MCF 10A (cell line): ENCODE measurements around the gene PVALEF. TPM values are rescaled to one million over a fixed set of nuclear protein-coding genes. Genes with fewer than 3 reads are reported as not detected.

ENCODE experiments used
- BruUV-seq: library from RNA; stranded (reverse); fragments of 400-500 nt; replicated peaks from 2 replicates; lab custom pipeline; 2021; lab: Mats Ljungman, UMichigan
- CTCF ChIA-PET: fragments of 300-600 bp; sonication (Branson Sonifier 250); formaldehyde crosslinking; extraction: SDS; loops from one replicate; lab custom pipeline; 2021; ENCODE audit warnings: antibody characterized with exemption, inconsistent platforms; lab: Yijun Ruan, JAX
- POLR2A ChIA-PET: fragments of 300-600, 350-650 bp; sonication (Branson Sonifier 250); formaldehyde crosslinking; extraction: SDS; loops from one replicate; lab custom pipeline; 2020; ENCODE audit warnings: antibody characterized with exemption, inconsistent platforms; lab: Yijun Ruan, JAX
- DNase-seq: peaks from one replicate; pipeline ENCODE4 v3.0.0-alpha.2; 2018; ENCODE audit not compliant: unreplicated experiment
- H3K27ac Mint-ChIP-seq: one replicate; pipeline ENCODE4 v1.8.0; 2022; ENCODE audit warnings: mild to moderate bottlenecking, low read depth, mixed read lengths; ENCODE audit not compliant: unreplicated experiment
- H3K27me3 Mint-ChIP-seq: one replicate; pipeline ENCODE4 v1.8.0; 2022; ENCODE audit warnings: mixed read lengths; ENCODE audit not compliant: insufficient read depth, unreplicated experiment
- H3K36me3 Mint-ChIP-seq: one replicate; pipeline ENCODE4 v1.8.0; 2022; ENCODE audit warnings: mild to moderate bottlenecking, moderate library complexity, mixed read lengths; ENCODE audit not compliant: insufficient read depth, unreplicated experiment
- H3K4me1 Mint-ChIP-seq: one replicate; pipeline ENCODE4 v1.8.0; 2022; ENCODE audit warnings: mixed read lengths; ENCODE audit not compliant: insufficient read depth, unreplicated experiment
- H3K4me3 Mint-ChIP-seq: one replicate; pipeline ENCODE4 v1.8.0; 2022; ENCODE audit warnings: mild to moderate bottlenecking, moderate library complexity, mixed read lengths; ENCODE audit not compliant: unreplicated experiment
- H3K9me3 Mint-ChIP-seq: one replicate; pipeline ENCODE4 v1.8.0; 2022; ENCODE audit warnings: mixed read lengths; ENCODE audit not compliant: unreplicated experiment
- intact Hi-C: fragments of 100-400 bp; cut with micrococcal nuclease; formaldehyde crosslinking; loops from 2 replicates; pipeline ENCODE4 v1.14.1; 2022
- total RNA-seq: library from RNA; stranded (reverse); gene quantifications from 2 replicates; pipeline ENCODE4 v1.2.3, GENCODE V29; 2022
- TF ChIP-seq, protein P1 (sequence below): fragments of 200-600 bp; IDR thresholded peaks from one replicate; pipeline ENCODE4 v1.8.0; 2022; ENCODE audit warnings: antibody characterized with exemption, mild to moderate bottlenecking; ENCODE audit not compliant: unreplicated experiment

PVALEF gene
- total RNA-seq, 1 experiment from 2014 or later: not detected

DNA sequence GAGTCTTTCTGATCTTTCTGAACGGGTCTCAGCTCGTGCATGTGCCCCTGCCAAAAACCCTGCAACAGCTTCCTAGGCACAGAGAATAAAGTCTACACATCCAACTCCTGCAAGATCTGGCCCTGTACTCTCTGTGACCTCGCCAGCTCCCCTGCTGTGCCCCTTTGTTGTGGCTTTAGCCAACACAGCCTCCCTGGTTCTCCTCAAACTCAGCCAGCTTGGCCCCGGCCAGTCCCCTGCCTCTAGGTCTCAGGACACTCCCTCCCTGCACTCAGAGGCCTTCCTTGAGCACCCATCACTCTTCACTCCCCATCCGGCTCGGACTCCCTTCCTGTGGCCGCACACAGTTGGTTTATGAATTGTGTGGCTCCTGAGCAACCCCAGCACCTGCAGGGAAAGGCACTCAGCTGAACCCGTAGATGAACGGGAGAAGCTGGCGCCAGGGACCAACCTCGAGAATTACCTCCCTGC lies 56.1 kb downstream of the PVALEF start:
- peaks cover 12% of the 10 kb centered on the region for H3K4me1 Mint-ChIP-seq
- ChIA-PET POLR2A (interaction anchor here (0.6 to 1.8 kb wide), 3 partner anchors 14 to 105 kb away, joined by 3 to 5 read pairs (median 3); partner anchors contain the start of genes NDUFAF8 and TEPSIN), CTCF (no interaction called here)
- BruUV-seq: no TSS peak
- no peak for DNase-seq
- TF ChIP-seq, protein P1, sequence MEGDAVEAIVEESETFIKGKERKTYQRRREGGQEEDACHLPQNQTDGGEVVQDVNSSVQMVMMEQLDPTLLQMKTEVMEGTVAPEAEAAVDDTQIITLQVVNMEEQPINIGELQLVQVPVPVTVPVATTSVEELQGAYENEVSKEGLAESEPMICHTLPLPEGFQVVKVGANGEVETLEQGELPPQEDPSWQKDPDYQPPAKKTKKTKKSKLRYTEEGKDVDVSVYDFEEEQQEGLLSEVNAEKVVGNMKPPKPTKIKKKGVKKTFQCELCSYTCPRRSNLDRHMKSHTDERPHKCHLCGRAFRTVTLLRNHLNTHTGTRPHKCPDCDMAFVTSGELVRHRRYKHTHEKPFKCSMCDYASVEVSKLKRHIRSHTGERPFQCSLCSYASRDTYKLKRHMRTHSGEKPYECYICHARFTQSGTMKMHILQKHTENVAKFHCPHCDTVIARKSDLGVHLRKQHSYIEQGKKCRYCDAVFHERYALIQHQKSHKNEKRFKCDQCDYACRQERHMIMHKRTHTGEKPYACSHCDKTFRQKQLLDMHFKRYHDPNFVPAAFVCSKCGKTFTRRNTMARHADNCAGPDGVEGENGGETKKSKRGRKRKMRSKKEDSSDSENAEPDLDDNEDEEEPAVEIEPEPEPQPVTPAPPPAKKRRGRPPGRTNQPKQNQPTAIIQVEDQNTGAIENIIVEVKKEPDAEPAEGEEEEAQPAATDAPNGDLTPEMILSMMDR: no peak
- peak overlapping the region; percentile 58 for H3K4me3 Mint-ChIP-seq
- no peak overlapping the region for H3K27ac Mint-ChIP-seq
- no peaks in the 10 kb centered on the region for H3K36me3 Mint-ChIP-seq
- intact Hi-C loops: no loop called here
- H3K27me3 Mint-ChIP-seq: no peaks in the 10 kb centered on the region
- no peaks in the 10 kb centered on the region for H3K9me3 Mint-ChIP-seq

DNA sequence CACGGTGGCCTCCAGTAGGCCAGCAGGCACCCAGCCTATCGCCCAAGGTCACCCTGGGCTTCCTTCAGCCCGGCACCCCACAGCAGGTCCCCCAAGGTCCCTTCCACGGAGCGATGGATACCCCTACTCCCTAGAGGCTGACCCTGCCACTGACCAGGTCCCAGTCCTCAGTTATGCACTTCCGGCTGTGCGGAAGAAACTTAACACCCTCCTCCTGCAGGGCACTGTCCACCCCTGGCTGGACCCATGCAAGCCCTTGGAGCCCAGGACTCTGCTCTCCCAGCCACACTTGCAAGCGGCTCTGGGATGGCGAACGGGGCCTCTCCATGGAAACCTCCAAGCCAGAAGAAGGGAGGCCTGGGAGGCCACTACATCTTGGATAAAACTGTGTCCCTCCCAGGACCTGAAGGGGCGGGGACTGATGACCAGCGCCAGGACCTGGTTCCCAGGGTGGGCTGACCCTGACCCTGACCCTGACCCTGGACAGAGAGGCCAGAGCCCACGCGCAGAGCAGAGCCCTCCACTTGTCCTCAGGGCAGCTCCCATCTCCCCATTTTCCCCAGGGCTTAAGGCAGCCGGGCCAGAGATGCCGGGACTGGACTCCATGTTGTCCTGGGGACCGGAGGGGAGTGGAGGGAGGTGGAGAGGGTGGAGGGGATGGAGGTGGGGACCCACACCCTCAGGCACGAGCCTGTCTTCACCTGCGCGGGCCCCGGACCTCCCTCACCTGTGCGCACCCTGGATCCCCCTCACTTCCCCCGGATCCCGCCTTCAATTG lies 56.7 kb downstream of the PVALEF start:
- Mint-ChIP-seq H3K9me3 (no peaks in the 10 kb centered on the region), H3K4me1 (peaks cover 12% of the 10 kb centered on the region), H3K4me3 (peak overlapping the region; percentile 58), H3K36me3 (no peaks in the 10 kb centered on the region), H3K27me3 (no peaks in the 10 kb centered on the region), H3K27ac (no peak overlapping the region)
- POLR2A ChIA-PET: interaction anchor here (0.6 to 1.8 kb wide), 8 partner anchors 11 to 185 kb away, joined by 3 to 15 read pairs (median 3); partner anchors contain the start of genes NDUFAF8 and TEPSIN
- BruUV-seq: no TSS peak
- TF ChIP-seq, protein P1: no peak
- no peak for DNase-seq
- CTCF ChIA-PET: interaction anchor here (0.6 kb wide), 1 partner anchor 17 kb away, joined by 3 read pairs; the partner anchor contains the start of genes NDUFAF8 and TEPSIN
- intact Hi-C loops: no loop called here

DNA sequence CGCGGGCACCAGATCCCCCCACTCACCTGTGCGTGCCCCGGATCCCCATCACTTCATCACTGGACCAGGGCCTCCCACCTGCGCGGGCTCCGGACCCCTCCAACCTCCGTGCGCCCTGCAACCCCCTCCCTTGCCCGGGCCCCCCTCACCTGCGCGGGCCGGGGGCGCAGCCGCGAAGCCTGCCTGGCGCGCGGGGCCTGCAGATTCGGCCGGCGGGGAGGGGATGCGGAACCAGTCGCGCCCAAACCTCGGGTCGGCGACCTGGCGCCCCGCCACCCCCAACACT lies 57.3 kb downstream of the PVALEF start:
- Mint-ChIP-seq H3K4me3 (peak overlapping the region; percentile 58), H3K4me1 (peaks cover 12% of the 10 kb centered on the region), H3K9me3 (peaks cover 4% of the 10 kb centered on the region), H3K27me3 (no peaks in the 10 kb centered on the region), H3K36me3 (no peaks in the 10 kb centered on the region), H3K27ac (no peak overlapping the region)
- DNase-seq: no peak
- TF ChIP-seq, protein P1: no peak
- POLR2A ChIA-PET: interaction anchor here (0.6 to 1.4 kb wide), 10 partner anchors 12 to 768 kb away, joined by 3 to 15 read pairs (median 4); partner anchors contain the start of genes NDUFAF8 and TEPSIN
- BruUV-seq: no TSS peak
- CTCF ChIA-PET: interaction anchor here (0.6 kb wide), 1 partner anchor 16 kb away, joined by 3 read pairs; the partner anchor contains the start of genes NDUFAF8 and TEPSIN
- intact Hi-C loops: no loop called here
